ENCODE results near the gene KANSL1L.
A peak's percentile ranks its signal among the peaks of the same experiment; 100 is the strongest.

The KANSL1L gene, protein sequence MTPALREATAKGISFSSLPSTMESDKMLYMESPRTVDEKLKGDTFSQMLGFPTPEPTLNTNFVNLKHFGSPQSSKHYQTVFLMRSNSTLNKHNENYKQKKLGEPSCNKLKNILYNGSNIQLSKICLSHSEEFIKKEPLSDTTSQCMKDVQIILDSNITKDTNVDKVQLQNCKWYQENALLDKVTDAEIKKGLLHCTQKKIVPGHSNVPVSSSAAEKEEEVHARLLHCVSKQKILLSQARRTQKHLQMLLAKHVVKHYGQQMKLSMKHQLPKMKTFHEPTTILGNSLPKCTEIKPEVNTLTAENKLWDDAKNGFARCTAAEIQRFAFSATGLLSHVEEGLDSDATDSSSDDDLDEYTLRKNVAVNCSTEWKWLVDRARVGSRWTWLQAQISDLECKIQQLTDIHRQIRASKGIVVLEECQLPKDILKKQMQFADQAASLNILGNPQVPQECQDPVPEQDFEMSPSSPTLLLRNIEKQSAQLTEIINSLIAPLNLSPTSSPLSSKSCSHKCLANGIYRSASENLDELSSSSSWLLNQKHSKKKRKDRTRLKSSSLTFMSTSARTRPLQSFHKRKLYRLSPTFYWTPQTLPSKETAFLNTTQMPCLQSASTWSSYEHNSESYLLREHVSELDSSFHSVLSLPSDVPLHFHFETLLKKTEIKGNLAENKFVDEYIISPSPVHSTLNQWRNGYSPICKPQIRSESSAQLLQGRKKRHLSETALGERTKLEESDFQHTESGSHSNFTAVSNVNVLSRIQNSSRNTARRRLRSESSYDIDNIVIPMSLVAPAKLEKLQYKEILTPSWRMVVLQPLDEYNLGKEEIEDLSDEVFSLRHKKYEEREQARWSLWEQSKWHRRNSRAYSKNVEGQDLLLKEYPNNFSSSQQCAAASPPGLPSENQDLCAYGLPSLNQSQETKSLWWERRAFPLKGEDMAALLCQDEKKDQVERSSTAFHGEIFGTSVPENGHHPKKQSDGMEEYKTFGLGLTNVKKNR

DNA sequence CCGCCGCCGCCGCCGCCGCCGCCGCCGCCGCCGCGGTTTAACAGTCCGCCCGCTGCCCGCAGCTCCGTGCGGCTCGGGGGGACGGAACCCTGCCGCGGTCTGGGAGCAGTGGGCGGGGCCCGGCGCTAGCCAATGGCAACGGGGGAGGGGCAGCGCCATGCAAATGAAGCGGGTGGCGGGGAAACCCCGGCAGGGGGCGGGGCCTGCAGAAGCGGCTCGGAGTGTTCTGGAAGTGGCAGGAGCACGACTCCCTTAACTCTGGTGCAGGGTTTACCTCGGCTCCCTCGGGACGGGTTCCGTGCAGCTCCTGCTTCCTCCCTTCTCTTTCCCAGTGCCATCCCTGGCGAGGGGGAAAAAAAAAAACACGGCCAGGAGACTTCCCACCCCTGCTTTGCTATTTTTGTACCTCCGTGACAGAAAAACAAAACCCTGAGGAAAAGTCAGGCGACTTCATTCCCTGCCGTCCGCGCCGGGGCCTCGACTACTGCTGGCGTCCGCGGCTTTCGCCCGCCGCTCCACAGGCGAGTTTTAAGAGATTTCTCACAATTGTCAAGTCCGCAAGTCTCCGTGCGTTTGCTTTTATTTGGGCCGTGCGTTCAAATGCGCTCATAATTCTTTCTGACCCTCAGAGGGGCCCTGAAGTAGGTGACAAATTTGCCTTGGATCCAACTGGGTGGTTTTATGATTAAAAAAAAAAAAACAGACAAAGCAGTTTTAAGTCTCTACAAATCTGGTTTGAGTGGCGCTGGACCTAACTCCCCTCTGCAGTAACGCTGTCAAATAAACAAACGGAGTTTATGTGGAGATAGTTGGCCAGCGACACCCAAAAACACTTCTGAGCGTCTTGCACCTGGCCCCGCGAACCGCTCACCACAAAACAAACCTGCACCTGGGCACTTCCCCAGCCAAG is at the start of gene KANSL1L:
TSS of gene KANSL1L (minus strand) at position 101 of the 910 bp plus-strand sequence. CDS start 16,827 bp downstream, outside the sequence.
- H3K9me2 ChIP-seq (replicated peaks; ENCODE audit: control insufficient read depth, low read length), result no peaks in the 10 kb centered on the region
- TF ChIP-seq, protein P1, sequence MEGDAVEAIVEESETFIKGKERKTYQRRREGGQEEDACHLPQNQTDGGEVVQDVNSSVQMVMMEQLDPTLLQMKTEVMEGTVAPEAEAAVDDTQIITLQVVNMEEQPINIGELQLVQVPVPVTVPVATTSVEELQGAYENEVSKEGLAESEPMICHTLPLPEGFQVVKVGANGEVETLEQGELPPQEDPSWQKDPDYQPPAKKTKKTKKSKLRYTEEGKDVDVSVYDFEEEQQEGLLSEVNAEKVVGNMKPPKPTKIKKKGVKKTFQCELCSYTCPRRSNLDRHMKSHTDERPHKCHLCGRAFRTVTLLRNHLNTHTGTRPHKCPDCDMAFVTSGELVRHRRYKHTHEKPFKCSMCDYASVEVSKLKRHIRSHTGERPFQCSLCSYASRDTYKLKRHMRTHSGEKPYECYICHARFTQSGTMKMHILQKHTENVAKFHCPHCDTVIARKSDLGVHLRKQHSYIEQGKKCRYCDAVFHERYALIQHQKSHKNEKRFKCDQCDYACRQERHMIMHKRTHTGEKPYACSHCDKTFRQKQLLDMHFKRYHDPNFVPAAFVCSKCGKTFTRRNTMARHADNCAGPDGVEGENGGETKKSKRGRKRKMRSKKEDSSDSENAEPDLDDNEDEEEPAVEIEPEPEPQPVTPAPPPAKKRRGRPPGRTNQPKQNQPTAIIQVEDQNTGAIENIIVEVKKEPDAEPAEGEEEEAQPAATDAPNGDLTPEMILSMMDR (IDR thresholded peaks at IDR 0.05; ENCODE audit: low read depth, low read length, poor library complexity, severe bottlenecking), result no peak

DNA sequence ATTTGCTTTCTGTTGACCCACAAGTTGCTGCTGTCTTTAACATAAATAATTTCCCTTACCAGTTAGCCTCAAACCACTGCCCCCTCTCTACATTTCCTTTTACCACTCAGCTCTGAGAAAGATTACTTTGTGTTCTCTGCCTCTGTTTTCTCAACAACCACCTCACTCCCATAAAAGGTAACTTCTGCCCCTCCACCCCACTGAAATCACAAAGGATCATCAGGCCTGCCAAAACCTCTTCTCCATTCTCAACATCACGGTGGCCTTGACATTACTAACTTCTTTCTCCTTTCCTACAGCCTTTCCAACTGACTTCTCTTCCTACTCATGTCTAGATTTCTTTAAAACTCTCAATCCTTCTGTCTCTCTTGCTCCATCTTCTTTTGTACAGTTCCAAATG is 43.9 kb upstream of the KANSL1L start:
- Histone ChIP-seq H3K27ac (ENCODE audit: low read depth, low read length) (no peak overlapping the region), H3K79me2 (ENCODE audit: control insufficient read depth, low read length) (no peaks in the 10 kb centered on the region), H3K9me2 (replicated peaks; ENCODE audit: control insufficient read depth, low read length) (no peaks in the 10 kb centered on the region), H3K4me3 (ENCODE audit: low read length) (no peak overlapping the region), H3K9me3 (ENCODE audit: control insufficient read depth, insufficient read depth, low read length) (no peaks in the 10 kb centered on the region), H3K27me3 (ENCODE audit: control insufficient read depth, low read length) (no peaks in the 10 kb centered on the region), H3K4me2 (ENCODE audit: low read length) (no peak overlapping the region), H3F3A (ENCODE audit: control insufficient read depth, insufficient read depth) (no peaks in the 10 kb centered on the region), H3K4me1 (ENCODE audit: control insufficient read depth, low read length) (no peaks in the 10 kb centered on the region), H4K20me1 (ENCODE audit: control insufficient read depth, insufficient read depth, low read depth, low read length) (no peaks in the 10 kb centered on the region), H3K36me3 (ENCODE audit: control insufficient read depth, low read length) (no peaks in the 10 kb centered on the region)
- no peak for TF ChIP-seq EZH2phosphoT487 (IDR thresholded peaks at IDR 0.05; ENCODE audit: borderline replicate concordance, low read length)
- TF ChIP-seq, protein P1 (IDR thresholded peaks at IDR 0.05; ENCODE audit: low read depth, low read length, poor library complexity, severe bottlenecking), result no peak

More for the DNA sequence above, at the start of gene KANSL1L:
- Histone ChIP-seq H3K79me2 (ENCODE audit: control insufficient read depth, low read length) (peaks cover 35% of the 10 kb centered on the region), H3F3A (ENCODE audit: control insufficient read depth, insufficient read depth) (no peaks in the 10 kb centered on the region; the same call in none of the 2 replicates), H3K4me3 (ENCODE audit: low read length) (peak within 1 kb of the TSS; percentile 81), H3K27me3 (ENCODE audit: control insufficient read depth, low read length) (no peaks in the 10 kb centered on the region), H3K4me2 (ENCODE audit: low read length) (peak within 1 kb of the TSS; percentile 92), H3K4me1 (ENCODE audit: control insufficient read depth, low read length) (peaks cover 27% of the 10 kb centered on the region), H4K20me1 (ENCODE audit: control insufficient read depth, insufficient read depth, low read depth, low read length) (no peaks in the 10 kb centered on the region), H3K27ac (ENCODE audit: low read depth, low read length) (peak within 1 kb of the TSS; percentile 88), H3K36me3 (ENCODE audit: control insufficient read depth, low read length) (0 out of 2 replicates have a peak, but pooled peaks cover 5% of the 10 kb centered on the region), H3K9me3 (ENCODE audit: control insufficient read depth, insufficient read depth, low read length) (no peaks in the 10 kb centered on the region)

DNA sequence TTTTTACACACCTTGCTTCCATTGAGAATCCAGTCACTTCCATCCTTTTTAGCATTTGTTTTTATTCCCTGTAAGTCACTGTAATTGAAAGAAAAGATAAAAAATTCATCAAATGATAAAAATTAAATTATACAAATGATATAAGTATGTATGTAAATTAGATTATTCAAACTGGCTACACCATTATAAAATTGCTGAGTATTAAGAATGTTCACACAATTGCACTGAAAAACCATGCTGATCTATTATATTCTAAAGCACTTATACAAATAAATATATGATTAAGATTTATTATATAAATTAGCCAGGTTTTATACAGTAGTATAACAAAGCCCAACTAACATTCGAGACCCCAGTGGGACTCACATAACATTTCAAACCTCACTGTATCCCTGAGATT is 39.0 kb upstream of the KANSL1L start:
- no peak for TF ChIP-seq EZH2phosphoT487 (IDR thresholded peaks at IDR 0.05; ENCODE audit: borderline replicate concordance, low read length)
- TF ChIP-seq, protein P1 (IDR thresholded peaks at IDR 0.05; ENCODE audit: low read depth, low read length, poor library complexity, severe bottlenecking), result no peak
- Histone ChIP-seq H3K27ac (ENCODE audit: low read depth, low read length) (no peak overlapping the region), H3K4me3 (ENCODE audit: low read length) (no peak overlapping the region), H3K4me2 (ENCODE audit: low read length) (no peak overlapping the region), H3K4me1 (ENCODE audit: control insufficient read depth, low read length) (no peaks in the 10 kb centered on the region), H3K9me2 (replicated peaks; ENCODE audit: control insufficient read depth, low read length) (no peaks in the 10 kb centered on the region), H3K79me2 (ENCODE audit: control insufficient read depth, low read length) (no peaks in the 10 kb centered on the region), H3K9me3 (ENCODE audit: control insufficient read depth, insufficient read depth, low read length) (no peaks in the 10 kb centered on the region), H4K20me1 (ENCODE audit: control insufficient read depth, insufficient read depth, low read depth, low read length) (no peaks in the 10 kb centered on the region), H3K27me3 (ENCODE audit: control insufficient read depth, low read length) (peaks cover 12% of the 10 kb centered on the region), H3F3A (ENCODE audit: control insufficient read depth, insufficient read depth) (no peaks in the 10 kb centered on the region), H3K36me3 (ENCODE audit: control insufficient read depth, low read length) (no peaks in the 10 kb centered on the region)
